A549 (cell line): ENCODE measurements around the gene MCFD2. TPM values are rescaled to one million over a fixed set of nuclear protein-coding genes. Genes with fewer than 3 reads are reported as not detected.
A peak's percentile ranks its signal among the peaks of the same experiment; 100 is the strongest.

Experiments used
- ATOH8 ChIP-seq: fragments of 250-450 bp; sonication (Bioruptor Pico); IDR thresholded peaks from 2 replicates; pipeline ENCODE4 v1.5.0; 2020; ENCODE audit warnings: low read depth, mild to moderate bottlenecking, moderate library complexity
- BHLHE40 ChIP-seq: IDR thresholded peaks from 2 replicates; pipeline ENCODE4 v1.6.1; 2012; ENCODE audit warnings: low read depth, low read length, inconsistent platforms
- CBX2 ChIP-seq: fragments of 200-600 bp; sonication (generic); IDR thresholded peaks from 2 replicates; pipeline ENCODE4 v1.6.1; 2016; ENCODE audit warnings: low read depth, mild to moderate bottlenecking, borderline replicate concordance
- CBX8 ChIP-seq: fragments of 200-600 bp; sonication (generic); IDR thresholded peaks from 2 replicates; pipeline ENCODE4 v1.6.1; 2016
- CHD4 ChIP-seq: fragments of 200-600 bp; sonication (generic); IDR thresholded peaks from 2 replicates; pipeline ENCODE4 v1.6.1; 2016; ENCODE audit warnings: antibody characterized with exemption, mild to moderate bottlenecking, borderline replicate concordance
- E2F6 ChIP-seq: IDR thresholded peaks from 2 replicates; pipeline ENCODE4 v1.6.1; 2012; ENCODE audit warnings: low read depth, borderline replicate concordance
- EHF ChIP-seq: fragments of 250-450 bp; sonication (Bioruptor Pico); IDR thresholded peaks from 2 replicates; pipeline ENCODE4 v1.5.0; 2020; ENCODE audit warnings: mild to moderate bottlenecking
- EHMT2 ChIP-seq: fragments of 200-600 bp; sonication (generic); IDR thresholded peaks from 2 replicates; pipeline ENCODE4 v1.6.1; 2016; ENCODE audit warnings: antibody characterized with exemption, low read depth, mild to moderate bottlenecking, moderate library complexity
- ELK1 ChIP-seq: fragments of 150-350 bp; IDR thresholded peaks from 2 replicates; pipeline ENCODE4 v1.6.1; 2014; ENCODE audit warnings: low read depth, mild to moderate bottlenecking, low read length
- ESRRA ChIP-seq: fragments of 150-350 bp; IDR thresholded peaks from 2 replicates; pipeline ENCODE4 v1.6.1; 2014; ENCODE audit warnings: mild to moderate bottlenecking, low read length, borderline replicate concordance
- FOSB ChIP-seq: fragments of 250-450 bp; sonication (Bioruptor Pico); IDR thresholded peaks from 2 replicates; pipeline ENCODE4 v1.5.0; 2020; ENCODE audit warnings: mild to moderate bottlenecking, moderate library complexity
- FOSL2 ChIP-seq, 2 experiments: fragments of 450-650 bp in 1 of 2; fragments of >200 bp in 1 of 2; sonication (Bioruptor Twin) in 1 of 2; formaldehyde crosslinking; IDR thresholded peaks; 2 replicates each; pipeline versions ENCODE4 v1.5.0 to v1.6.1; 2016 to 2020; ENCODE audit warnings: mild to moderate bottlenecking in 1 of 2, moderate library complexity in 1 of 2
- FOXS1 ChIP-seq: fragments of 250-450 bp; sonication (Bioruptor Pico); IDR thresholded peaks from 2 replicates; pipeline ENCODE4 v1.5.0; 2020; ENCODE audit warnings: mild to moderate bottlenecking, moderate library complexity
- GATA3 ChIP-seq: IDR thresholded peaks from 2 replicates; pipeline ENCODE4 v1.6.1; 2012; ENCODE audit warnings: borderline replicate concordance
- HDAC2 ChIP-seq: fragments of 200-600 bp; sonication (generic); IDR thresholded peaks from 2 replicates; pipeline ENCODE4 v1.6.1; 2016
- HEYL ChIP-seq: fragments of 250-450 bp; sonication (Bioruptor Pico); IDR thresholded peaks from 2 replicates; pipeline ENCODE4 v1.8.0; 2021; ENCODE audit warnings: mild to moderate bottlenecking, moderate library complexity
- HOXA7 ChIP-seq: fragments of 250-450 bp; sonication (Bioruptor Pico); IDR thresholded peaks from 2 replicates; pipeline ENCODE4 v1.5.0; 2020; ENCODE audit warnings: mild to moderate bottlenecking, moderate library complexity
- HOXB13 ChIP-seq: fragments of 250-450 bp; sonication (Bioruptor Pico); IDR thresholded peaks from 2 replicates; pipeline ENCODE4 v1.5.0; 2020; ENCODE audit warnings: low read depth, mild to moderate bottlenecking, moderate library complexity
- KDM5A ChIP-seq: fragments of 200-600 bp; sonication (generic); IDR thresholded peaks from 2 replicates; pipeline ENCODE4 v1.6.1; 2016; ENCODE audit warnings: antibody characterized with exemption, mild to moderate bottlenecking
- MAFK ChIP-seq: fragments of 450-650 bp; IDR thresholded peaks from 2 replicates; pipeline ENCODE4 v1.6.1; 2014; ENCODE audit not compliant: partially characterized antibody
- MAZ ChIP-seq: fragments of 150-350 bp; IDR thresholded peaks from 2 replicates; pipeline ENCODE4 v1.6.1; 2014; ENCODE audit warnings: antibody characterized with exemption, low read depth, low read length, borderline replicate concordance
- MYC ChIP-seq: IDR thresholded peaks from 2 replicates; pipeline ENCODE4 v1.6.1; 2012; ENCODE audit warnings: mild to moderate bottlenecking, inconsistent platforms, low read length, improper control_type of control experiment, borderline replicate concordance
- NFE2L2 ChIP-seq: fragments of 150-350 bp; conservative IDR thresholded peaks from 2 replicates; pipeline ENCODE4 v1.6.1; 2014; ENCODE audit warnings: low read length
- NPAS2 ChIP-seq: fragments of 250-450 bp; sonication (Bioruptor Pico); IDR thresholded peaks from 2 replicates; pipeline ENCODE4 v1.8.0; 2022; ENCODE audit warnings: mild to moderate bottlenecking, moderate library complexity, borderline replicate concordance
- NR3C1 ChIP-seq: fragments of >200 bp; sonication (Bioruptor Twin); formaldehyde crosslinking; IDR thresholded peaks from 3 replicates; pipeline ENCODE4 v1.6.1; 2017
- POLR2A ChIP-seq: IDR thresholded peaks from 2 replicates; pipeline ENCODE4 v1.6.1; 2012; ENCODE audit warnings: mild to moderate bottlenecking, low read length
- RARB ChIP-seq: fragments of 250-450 bp; sonication (Bioruptor Pico); IDR thresholded peaks from 2 replicates; pipeline ENCODE4 v1.8.0; 2021; ENCODE audit warnings: mild to moderate bottlenecking, moderate library complexity
- RCOR1 ChIP-seq: fragments of 150-350 bp; IDR thresholded peaks from 2 replicates; pipeline ENCODE4 v1.6.1; 2014; ENCODE audit warnings: antibody characterized with exemption, low read length, low read depth
- RNF2 ChIP-seq: fragments of 200-600 bp; sonication (generic); IDR thresholded peaks from 2 replicates; pipeline ENCODE4 v1.6.1; 2016; ENCODE audit warnings: low read depth, mild to moderate bottlenecking, antibody characterized with exemption, moderate library complexity, borderline replicate concordance
- SMC3 ChIP-seq: fragments of >200 bp; sonication (Bioruptor Twin); formaldehyde crosslinking; IDR thresholded peaks from 3 replicates; pipeline ENCODE4 v1.6.1; 2018; ENCODE audit warnings: inconsistent platforms
- TFCP2L1 ChIP-seq: fragments of 250-450 bp; sonication (Bioruptor Pico); IDR thresholded peaks from 2 replicates; pipeline ENCODE4 v1.5.0; 2021; ENCODE audit warnings: mild to moderate bottlenecking
- TP53 ChIP-seq: fragments of 250-450 bp; sonication (Bioruptor Pico); IDR thresholded peaks from 2 replicates; pipeline ENCODE4 v1.5.0; 2021; ENCODE audit warnings: mild to moderate bottlenecking, moderate library complexity
- ZC3H11A ChIP-seq: fragments of 450-650 bp; IDR thresholded peaks from 2 replicates; pipeline ENCODE4 v1.6.1; 2014; ENCODE audit warnings: antibody characterized with exemption, mild to moderate bottlenecking
- ZSCAN20 ChIP-seq: fragments of 250-450 bp; sonication (Bioruptor Pico); IDR thresholded peaks from 2 replicates; pipeline ENCODE4 v1.8.0; 2022; ENCODE audit warnings: mild to moderate bottlenecking, moderate library complexity
- polyA plus RNA-seq, 4 experiments: library from polyadenylated mRNA; depleted of rRNA in 3 of 4; stranded (reverse); fragments of >200 nt; fragmentation: RNase III in 1 of 4; extraction: RNeasy Plus Mini Kit Qiagen cat#74134 plus additional on column Dnase treatment in 1 of 4; gene quantifications; 2 replicates in 3 of 4; 3 replicates in 1 of 4; pipeline ENCODE4 v1.2.3, GENCODE V29; 2011 to 2017
- TF ChIP-seq, protein P1 (sequence below): IDR thresholded peaks from 2 replicates; pipeline ENCODE4 v1.6.1; 2012
- TF ChIP-seq, protein P2 (sequence below): fragments of 200-600 bp; sonication (generic); IDR thresholded peaks from 2 replicates; pipeline ENCODE4 v1.6.1; 2016; ENCODE audit warnings: antibody characterized with exemption, mild to moderate bottlenecking, moderate library complexity
- TF ChIP-seq, protein P3 (sequence below): fragments of >200 bp; sonication (Bioruptor Twin); formaldehyde crosslinking; IDR thresholded peaks from 3 replicates; pipeline ENCODE4 v1.6.1; 2016
- TF ChIP-seq, protein P4 (sequence below): fragments of >200 bp; sonication (Bioruptor Twin); formaldehyde crosslinking; IDR thresholded peaks from 2 replicates; pipeline ENCODE4 v1.6.1; 2016

Gene MCFD2
- polyA plus RNA-seq, 2 of the 4 experiments (the other 2 are of a cell fraction) = 118 to 210 TPM

GRCh38 chr2:46909771-46910419, 5.7 kb downstream of the MCFD2 start (continued):
- no peak for TF ChIP-seq SMC3
- no peak for TF ChIP-seq EHMT2
- TF ChIP-seq NR3C1 = no peak
- TF ChIP-seq FOSB (CRISPR knock-in tag) = no peak
- no peak for TF ChIP-seq EHF
- TF ChIP-seq NFE2L2 = no peak
- TF ChIP-seq E2F6 = no peak
- TF ChIP-seq CBX2 = no peak
- no peak for TF ChIP-seq POLR2A
- no peak for TF ChIP-seq CHD4
- TF ChIP-seq CBX8 = no peak
- no peak for TF ChIP-seq NPAS2
- TF ChIP-seq, protein P1, sequence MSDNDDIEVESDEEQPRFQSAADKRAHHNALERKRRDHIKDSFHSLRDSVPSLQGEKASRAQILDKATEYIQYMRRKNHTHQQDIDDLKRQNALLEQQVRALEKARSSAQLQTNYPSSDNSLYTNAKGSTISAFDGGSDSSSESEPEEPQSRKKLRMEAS = peak; percentile 87
- TF ChIP-seq BHLHE40 = no peak
- TF ChIP-seq GATA3 = peak; percentile 53; the same call in 1 of the 2 replicates
- TF ChIP-seq ESRRA = 0 out of 2 replicates have a peak, but pooled peaks have one; percentile 28
- no peak for TF ChIP-seq MAZ
- TF ChIP-seq, protein P2, sequence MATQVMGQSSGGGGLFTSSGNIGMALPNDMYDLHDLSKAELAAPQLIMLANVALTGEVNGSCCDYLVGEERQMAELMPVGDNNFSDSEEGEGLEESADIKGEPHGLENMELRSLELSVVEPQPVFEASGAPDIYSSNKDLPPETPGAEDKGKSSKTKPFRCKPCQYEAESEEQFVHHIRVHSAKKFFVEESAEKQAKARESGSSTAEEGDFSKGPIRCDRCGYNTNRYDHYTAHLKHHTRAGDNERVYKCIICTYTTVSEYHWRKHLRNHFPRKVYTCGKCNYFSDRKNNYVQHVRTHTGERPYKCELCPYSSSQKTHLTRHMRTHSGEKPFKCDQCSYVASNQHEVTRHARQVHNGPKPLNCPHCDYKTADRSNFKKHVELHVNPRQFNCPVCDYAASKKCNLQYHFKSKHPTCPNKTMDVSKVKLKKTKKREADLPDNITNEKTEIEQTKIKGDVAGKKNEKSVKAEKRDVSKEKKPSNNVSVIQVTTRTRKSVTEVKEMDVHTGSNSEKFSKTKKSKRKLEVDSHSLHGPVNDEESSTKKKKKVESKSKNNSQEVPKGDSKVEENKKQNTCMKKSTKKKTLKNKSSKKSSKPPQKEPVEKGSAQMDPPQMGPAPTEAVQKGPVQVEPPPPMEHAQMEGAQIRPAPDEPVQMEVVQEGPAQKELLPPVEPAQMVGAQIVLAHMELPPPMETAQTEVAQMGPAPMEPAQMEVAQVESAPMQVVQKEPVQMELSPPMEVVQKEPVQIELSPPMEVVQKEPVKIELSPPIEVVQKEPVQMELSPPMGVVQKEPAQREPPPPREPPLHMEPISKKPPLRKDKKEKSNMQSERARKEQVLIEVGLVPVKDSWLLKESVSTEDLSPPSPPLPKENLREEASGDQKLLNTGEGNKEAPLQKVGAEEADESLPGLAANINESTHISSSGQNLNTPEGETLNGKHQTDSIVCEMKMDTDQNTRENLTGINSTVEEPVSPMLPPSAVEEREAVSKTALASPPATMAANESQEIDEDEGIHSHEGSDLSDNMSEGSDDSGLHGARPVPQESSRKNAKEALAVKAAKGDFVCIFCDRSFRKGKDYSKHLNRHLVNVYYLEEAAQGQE = no peak
- 0 out of 2 replicates have a peak, but pooled peaks have one; percentile 44 for TF ChIP-seq ATOH8 (CRISPR knock-in tag)
- no peak for TF ChIP-seq ELK1
- no peak for TF ChIP-seq HDAC2
- TF ChIP-seq MYC = no peak
- no peak for TF ChIP-seq RCOR1
- TF ChIP-seq RARB (CRISPR knock-in tag) = no peak
- no peak for TF ChIP-seq TFCP2L1 (CRISPR knock-in tag)
- no peak for TF ChIP-seq HEYL (CRISPR knock-in tag)
- TF ChIP-seq FOXS1 (CRISPR knock-in tag) = no peak
- TF ChIP-seq, protein P3, sequence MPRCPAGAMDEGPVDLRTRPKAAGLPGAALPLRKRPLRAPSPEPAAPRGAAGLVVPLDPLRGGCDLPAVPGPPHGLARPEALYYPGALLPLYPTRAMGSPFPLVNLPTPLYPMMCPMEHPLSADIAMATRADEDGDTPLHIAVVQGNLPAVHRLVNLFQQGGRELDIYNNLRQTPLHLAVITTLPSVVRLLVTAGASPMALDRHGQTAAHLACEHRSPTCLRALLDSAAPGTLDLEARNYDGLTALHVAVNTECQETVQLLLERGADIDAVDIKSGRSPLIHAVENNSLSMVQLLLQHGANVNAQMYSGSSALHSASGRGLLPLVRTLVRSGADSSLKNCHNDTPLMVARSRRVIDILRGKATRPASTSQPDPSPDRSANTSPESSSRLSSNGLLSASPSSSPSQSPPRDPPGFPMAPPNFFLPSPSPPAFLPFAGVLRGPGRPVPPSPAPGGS = no peak
- peak; percentile 19 for TF ChIP-seq MAFK
- no peak for TF ChIP-seq ZSCAN20 (CRISPR knock-in tag)
- TF ChIP-seq FOSL2 (IDR thresholded peaks at IDR 0.05) = peak; percentile 80
- TF ChIP-seq FOSL2 (CRISPR knock-in tag; IDR thresholded peaks at IDR 0.05) = peak; percentile 86
- TF ChIP-seq RNF2 = no peak
- no peak for TF ChIP-seq HOXB13
- no peak for TF ChIP-seq TP53
- TF ChIP-seq, protein P4, sequence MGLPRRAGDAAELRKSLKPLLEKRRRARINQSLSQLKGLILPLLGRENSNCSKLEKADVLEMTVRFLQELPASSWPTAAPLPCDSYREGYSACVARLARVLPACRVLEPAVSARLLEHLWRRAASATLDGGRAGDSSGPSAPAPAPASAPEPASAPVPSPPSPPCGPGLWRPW = no peak
- TF ChIP-seq KDM5A = no peak
- TF ChIP-seq HOXA7 = no peak
- TF ChIP-seq ZC3H11A = no peak
